ENCODE data around the gene NNAT. TPM values are rescaled to one million over a fixed set of nuclear protein-coding genes. Genes with fewer than 3 reads are reported as not detected.

NNAT gene
- total and polyA plus RNA-seq, 2 donors (not counting 1 experiment from before 2014, with no cell fraction given): not detected

- no peak overlapping the region for H2AFZ ChIP-seq (ENCODE audit: insufficient read depth, low read depth, low read length, poor library complexity, severe bottlenecking)
- CTCF ChIA-PET: interaction anchor here (0.7 to 1.7 kb wide), 4 partner anchors 20 to 337 kb away, joined by 4 to 11 read pairs (median 5); no protein-coding TSS in a partner anchor
Observed at GRCh38 chr20:37538003-37538402, 17.0 kb downstream of the NNAT start.

GRCh38 chr20:37539424-37539823, 18.4 kb downstream of the NNAT start:
- H3K9ac ChIP-seq (ENCODE audit: low read length): no peak overlapping the region
- no peak overlapping the region for H3K4me3 Mint-ChIP-seq
- H3K27me3 ChIP-seq (replicated peaks in 1 of 4; ENCODE audit: control extremely low read depth in 1 of 4, control insufficient read depth in 3 of 4, insufficient read depth in 4 of 4, low read length in 3 of 4): peaks cover 0 to 6% (median 0%) of the 10 kb centered on the region in 4 experiments
- intact Hi-C loops (cut with micrococcal nuclease): no loop called here
- no peak for DNase-seq
- no peak for ATAC-seq (ENCODE audit: low read depth)
- no peak overlapping the region for H2AFZ ChIP-seq (ENCODE audit: insufficient read depth, low read depth, low read length, poor library complexity, severe bottlenecking)
- H3K4me1 Mint-ChIP-seq: peaks cover 10% of the 10 kb centered on the region
- H3K4me3 ChIP-seq (ENCODE audit: control extremely low read depth in 1 of 5, extremely low read depth in 1 of 5, insufficient read depth in 1 of 5, low read depth in 2 of 5, low read length in 4 of 5): no peak overlapping the region
- no peak for TF ChIP-seq CTCF (IDR thresholded peaks at IDR 0.05)
- no peak for TF ChIP-seq EZH2 (IDR thresholded peaks at IDR 0.05; ENCODE audit: borderline replicate concordance, insufficient read depth, low read depth, low read length, poor library complexity, severe bottlenecking)
- H3K27me3 Mint-ChIP-seq: peaks cover 20% of the 10 kb centered on the region
- no CpG with 5 or more reads among the region's 4 CpGs for WGBS (ENCODE audit: insufficient coverage)
- H3K36me3 ChIP-seq (replicated peaks in 1 of 2; ENCODE audit: control extremely low read depth in 1 of 2, control insufficient read depth in 1 of 2, extremely low read depth in 1 of 2, insufficient read depth in 2 of 2, low read length in 1 of 2): no peaks in the 10 kb centered on the region
- H3K4me2 ChIP-seq (replicated peaks; ENCODE audit: low read depth, low read length, poor library complexity, severe bottlenecking): no peak overlapping the region
- H3K9me3 Mint-ChIP-seq (ENCODE audit: insufficient read depth): no peaks in the 10 kb centered on the region
- no peaks in the 10 kb centered on the region for H3K79me2 ChIP-seq (ENCODE audit: control insufficient read depth, insufficient read depth, low read length)
- no peaks in the 10 kb centered on the region for H3K9me3 ChIP-seq (ENCODE audit: control extremely low read depth in 1 of 3, control insufficient read depth in 2 of 3, insufficient read depth in 1 of 3, low read length in 2 of 3)
- ChIA-PET CTCF (interaction anchor here (1.1 kb wide), 1 partner anchor 9 kb away, joined by 4 read pairs; no protein-coding TSS in a partner anchor), POLR2A (no interaction called here)
- no peaks in the 10 kb centered on the region for H4K20me1 ChIP-seq (ENCODE audit: control insufficient read depth, insufficient read depth, low read length, poor library complexity, severe bottlenecking)
- peaks cover 4% of the 10 kb centered on the region in 2 donors for H3K4me1 ChIP-seq (ENCODE audit: control insufficient read depth in 2 of 2, insufficient read depth in 2 of 2, low read length in 2 of 2)
- no peak overlapping the region for H3K27ac ChIP-seq (ENCODE audit: low read length in 2 of 2)
- no peak overlapping the region for H3K27ac Mint-ChIP-seq

More at GRCh38 chr20:37538003-37538402, 17.0 kb downstream of the NNAT start:
- no peaks in the 10 kb centered on the region for H3K36me3 ChIP-seq (replicated peaks in 1 of 2; ENCODE audit: control extremely low read depth in 1 of 2, control insufficient read depth in 1 of 2, extremely low read depth in 1 of 2, insufficient read depth in 2 of 2, low read length in 1 of 2)
- H3K27me3 ChIP-seq (replicated peaks in 1 of 4; ENCODE audit: control extremely low read depth in 1 of 4, control insufficient read depth in 3 of 4, insufficient read depth in 4 of 4, low read length in 3 of 4): no peaks in the 10 kb centered on the region
- ATAC-seq (ENCODE audit: low read depth): no peak
- no peak overlapping the region for H3K9ac ChIP-seq (ENCODE audit: low read length)
- no peak overlapping the region for H3K27ac Mint-ChIP-seq
- no peaks in the 10 kb centered on the region for H4K20me1 ChIP-seq (ENCODE audit: control insufficient read depth, insufficient read depth, low read length, poor library complexity, severe bottlenecking)
- no peak overlapping the region for H3K27ac ChIP-seq (ENCODE audit: low read length in 2 of 2)
- no peaks in the 10 kb centered on the region for H3K9me3 Mint-ChIP-seq (ENCODE audit: insufficient read depth)
- POLR2A ChIA-PET: no interaction called here
- peaks cover 12% of the 10 kb centered on the region for H3K4me1 Mint-ChIP-seq
- 100% methylated on average over 4 of the region's 5 CpGs for WGBS (ENCODE audit: insufficient coverage)
- H3K27me3 Mint-ChIP-seq: peaks cover 20% of the 10 kb centered on the region
- H3K9me3 ChIP-seq (ENCODE audit: control extremely low read depth in 1 of 3, control insufficient read depth in 2 of 3, insufficient read depth in 1 of 3, low read length in 2 of 3): no peaks in the 10 kb centered on the region
- H3K4me3 ChIP-seq (ENCODE audit: control extremely low read depth in 1 of 5, extremely low read depth in 1 of 5, insufficient read depth in 1 of 5, low read depth in 2 of 5, low read length in 4 of 5): no peak overlapping the region
- H3K4me2 ChIP-seq (replicated peaks; ENCODE audit: low read depth, low read length, poor library complexity, severe bottlenecking): no peak overlapping the region
- TF ChIP-seq EZH2 (IDR thresholded peaks at IDR 0.05; ENCODE audit: borderline replicate concordance, insufficient read depth, low read depth, low read length, poor library complexity, severe bottlenecking): no peak
- no peak for TF ChIP-seq CTCF (IDR thresholded peaks at IDR 0.05)
- intact Hi-C loops (cut with micrococcal nuclease): no loop called here
- peaks cover 4 to 5% of the 10 kb centered on the region in 2 donors for H3K4me1 ChIP-seq (ENCODE audit: control insufficient read depth in 2 of 2, insufficient read depth in 2 of 2, low read length in 2 of 2)
- H3K79me2 ChIP-seq (ENCODE audit: control insufficient read depth, insufficient read depth, low read length): no peaks in the 10 kb centered on the region
- no peak for DNase-seq
- H3K4me3 Mint-ChIP-seq: no peak overlapping the region

All from B cell (primary cell).